ENCODE measurements around the gene RABEP2.

Gene RABEP2

DNA sequence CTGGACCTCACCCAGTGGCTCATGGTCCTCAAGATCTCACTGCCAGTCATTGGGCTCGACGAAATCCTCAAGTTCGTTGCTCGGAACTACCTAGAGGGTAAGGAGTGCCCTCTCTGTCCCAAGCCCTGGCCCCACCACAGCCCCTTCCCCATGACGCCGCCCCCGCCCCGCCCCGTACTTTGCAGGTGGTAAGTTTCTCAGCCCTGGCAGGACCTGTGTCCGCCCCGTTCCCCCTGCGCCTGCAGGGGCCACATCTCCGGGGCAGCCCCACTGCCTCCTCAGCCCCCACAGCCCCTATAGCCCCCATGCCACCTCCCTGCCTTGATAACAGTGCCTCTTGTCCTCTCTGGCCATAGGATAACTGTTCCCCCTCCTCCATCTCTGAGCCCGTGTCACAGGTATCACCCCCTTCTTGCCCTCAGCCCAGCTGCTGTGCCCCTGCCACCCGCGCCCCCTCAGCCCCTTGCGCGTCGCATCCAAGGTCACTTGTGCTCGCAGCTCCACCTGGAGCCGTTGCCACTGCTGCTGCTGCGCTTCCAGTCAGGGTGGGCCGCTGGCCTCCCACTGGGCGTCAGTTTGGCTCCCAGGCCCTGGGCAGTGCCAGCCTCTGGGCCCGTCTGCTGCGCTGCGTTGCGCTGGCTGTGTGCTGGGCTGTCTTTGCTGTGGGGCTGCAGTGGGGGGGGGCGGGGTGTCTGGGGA, 21.5 kb downstream of the RABEP2 start:
- no peaks in the 10 kb centered on the region for H3K9me3 ChIP-seq (ENCODE audit: control insufficient read depth, insufficient read depth, low read depth, low read length)
- no peaks in the 10 kb centered on the region for H3K4me1 ChIP-seq (ENCODE audit: control insufficient read depth, insufficient read depth, low read length)
- H3K36me3 ChIP-seq (ENCODE audit: control insufficient read depth, insufficient read depth, low read length), result peaks cover 3% of the 10 kb centered on the region
- no peak overlapping the region for H3K9ac ChIP-seq (ENCODE audit: low read length)
- H3K27ac ChIP-seq (ENCODE audit: low read depth, low read length), result no peak overlapping the region
- no peak overlapping the region for H3K4me3 ChIP-seq (ENCODE audit: low read depth, low read length)
- H3K27me3 ChIP-seq (ENCODE audit: control insufficient read depth, insufficient read depth, low read length), result no peaks in the 10 kb centered on the region

DNA sequence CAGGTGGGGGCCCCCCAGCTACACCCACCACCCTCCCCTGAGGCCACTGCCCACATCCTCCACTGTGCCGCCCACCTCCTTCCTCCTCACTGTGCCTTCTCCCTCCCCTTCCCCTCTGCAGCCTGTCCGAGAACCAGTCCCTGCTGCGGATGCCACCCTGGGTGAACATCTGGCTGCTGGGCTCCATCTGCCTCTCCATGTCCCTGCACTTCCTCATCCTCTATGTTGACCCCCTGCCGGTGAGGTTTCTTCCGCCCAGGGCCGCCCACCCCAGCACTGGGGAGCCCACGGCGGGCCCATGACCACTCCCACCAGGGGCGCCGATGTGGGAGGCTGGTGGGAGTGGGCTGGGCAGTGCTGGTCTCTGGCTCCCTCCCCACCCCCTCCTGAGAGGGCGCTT, 22.1 kb downstream of the RABEP2 start:
- Histone ChIP-seq H3K4me3 (ENCODE audit: low read depth, low read length) (no peak overlapping the region), H3K9ac (ENCODE audit: low read length) (no peak overlapping the region), H3K27me3 (ENCODE audit: control insufficient read depth, insufficient read depth, low read length) (no peaks in the 10 kb centered on the region), H3K36me3 (ENCODE audit: control insufficient read depth, insufficient read depth, low read length) (no peaks in the 10 kb centered on the region; the same call in 1 of the 2 replicates), H3K4me1 (ENCODE audit: control insufficient read depth, insufficient read depth, low read length) (no peaks in the 10 kb centered on the region), H3K9me3 (ENCODE audit: control insufficient read depth, insufficient read depth, low read depth, low read length) (no peaks in the 10 kb centered on the region), H3K27ac (ENCODE audit: low read depth, low read length) (no peak overlapping the region)

DNA sequence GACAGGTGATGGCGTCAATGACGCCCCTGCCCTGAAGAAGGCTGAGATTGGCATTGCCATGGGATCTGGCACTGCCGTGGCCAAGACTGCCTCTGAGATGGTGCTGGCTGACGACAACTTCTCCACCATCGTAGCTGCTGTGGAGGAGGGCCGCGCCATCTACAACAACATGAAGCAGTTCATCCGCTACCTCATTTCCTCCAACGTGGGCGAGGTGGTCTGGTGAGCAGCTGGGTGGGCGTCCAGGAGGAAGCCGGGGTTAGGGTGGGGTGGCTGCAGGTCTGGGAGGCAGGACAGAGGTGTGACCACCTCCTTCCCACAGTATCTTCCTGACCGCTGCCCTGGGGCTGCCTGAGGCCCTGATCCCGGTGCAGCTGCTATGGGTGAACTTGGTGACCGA, 23.2 kb downstream of the RABEP2 start:
- Histone ChIP-seq H3K4me1 (ENCODE audit: control insufficient read depth, insufficient read depth, low read length) (no peaks in the 10 kb centered on the region), H3K9me3 (ENCODE audit: control insufficient read depth, insufficient read depth, low read depth, low read length) (no peaks in the 10 kb centered on the region), H3K36me3 (ENCODE audit: control insufficient read depth, insufficient read depth, low read length) (no peaks in the 10 kb centered on the region; the same call in 1 of the 2 replicates), H3K4me3 (ENCODE audit: low read depth, low read length) (no peak overlapping the region), H3K9ac (ENCODE audit: low read length) (no peak overlapping the region), H3K27me3 (ENCODE audit: control insufficient read depth, insufficient read depth, low read length) (no peaks in the 10 kb centered on the region), H3K27ac (ENCODE audit: low read depth, low read length) (no peak overlapping the region)

DNA sequence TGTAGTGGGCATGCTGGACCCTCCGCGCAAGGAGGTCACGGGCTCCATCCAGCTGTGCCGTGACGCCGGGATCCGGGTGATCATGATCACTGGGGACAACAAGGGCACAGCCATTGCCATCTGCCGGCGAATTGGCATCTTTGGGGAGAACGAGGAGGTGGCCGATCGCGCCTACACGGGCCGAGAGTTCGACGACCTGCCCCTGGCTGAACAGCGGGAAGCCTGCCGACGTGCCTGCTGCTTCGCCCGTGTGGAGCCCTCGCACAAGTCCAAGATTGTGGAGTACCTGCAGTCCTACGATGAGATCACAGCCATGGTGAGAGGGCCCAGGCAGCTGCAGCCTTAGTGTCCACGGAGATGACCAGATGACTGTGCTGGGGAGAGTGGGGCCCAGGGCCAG, 24.4 kb downstream of the RABEP2 start:
- peak overlapping the region; percentile 12 for H3K9ac ChIP-seq (ENCODE audit: low read length)
- H3K27ac ChIP-seq (ENCODE audit: low read depth, low read length), result no peak overlapping the region
- no peaks in the 10 kb centered on the region for H3K27me3 ChIP-seq (ENCODE audit: control insufficient read depth, insufficient read depth, low read length)
- H3K4me1 ChIP-seq (ENCODE audit: control insufficient read depth, insufficient read depth, low read length), result no peaks in the 10 kb centered on the region
- H3K36me3 ChIP-seq (ENCODE audit: control insufficient read depth, insufficient read depth, low read length), result no peaks in the 10 kb centered on the region; the same call in 1 of the 2 replicates
- no peaks in the 10 kb centered on the region for H3K9me3 ChIP-seq (ENCODE audit: control insufficient read depth, insufficient read depth, low read depth, low read length)
- H3K4me3 ChIP-seq (ENCODE audit: low read depth, low read length), result no peak overlapping the region

DNA sequence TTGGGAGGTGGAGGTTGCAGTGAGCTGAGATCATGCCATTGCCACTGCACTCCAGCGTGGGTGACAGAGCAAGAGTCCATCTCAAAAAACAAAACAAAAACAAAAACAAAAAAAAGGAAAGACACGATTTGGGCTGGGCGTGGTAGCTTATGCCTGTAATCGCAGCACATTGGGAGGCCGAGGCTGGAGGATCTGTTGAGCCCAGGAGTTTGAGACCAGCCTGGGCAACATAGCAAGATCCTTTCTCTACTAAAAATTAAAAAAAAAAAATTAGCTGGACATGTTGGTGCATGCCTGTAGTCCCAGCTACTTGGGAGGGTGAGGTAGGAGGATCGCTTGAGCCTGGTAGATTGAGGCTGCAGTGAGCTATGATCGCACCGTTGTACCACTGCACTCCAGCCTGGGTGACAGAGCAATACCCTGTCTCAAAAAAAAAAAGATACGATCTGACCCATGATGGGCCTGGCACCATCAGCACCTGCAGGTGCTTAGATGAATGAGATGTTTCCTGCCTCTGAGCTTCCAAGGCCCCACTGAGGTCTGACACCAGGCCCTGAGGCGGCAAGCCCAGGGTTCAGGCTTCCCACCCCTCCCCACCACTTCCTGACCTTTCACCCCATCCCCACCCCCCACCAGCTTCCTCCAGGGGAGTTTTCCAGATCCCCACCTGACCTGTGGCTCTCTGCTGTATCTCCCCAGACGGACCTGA, 25.0 kb downstream of the RABEP2 start:
- Histone ChIP-seq H3K27me3 (ENCODE audit: control insufficient read depth, insufficient read depth, low read length) (no peaks in the 10 kb centered on the region), H3K4me1 (ENCODE audit: control insufficient read depth, insufficient read depth, low read length) (no peaks in the 10 kb centered on the region), H3K9ac (ENCODE audit: low read length) (no peak overlapping the region), H3K27ac (ENCODE audit: low read depth, low read length) (no peak overlapping the region), H3K9me3 (ENCODE audit: control insufficient read depth, insufficient read depth, low read depth, low read length) (no peaks in the 10 kb centered on the region), H3K36me3 (ENCODE audit: control insufficient read depth, insufficient read depth, low read length) (no peaks in the 10 kb centered on the region; the same call in 1 of the 2 replicates), H3K4me3 (ENCODE audit: low read depth, low read length) (no peak overlapping the region)

DNA sequence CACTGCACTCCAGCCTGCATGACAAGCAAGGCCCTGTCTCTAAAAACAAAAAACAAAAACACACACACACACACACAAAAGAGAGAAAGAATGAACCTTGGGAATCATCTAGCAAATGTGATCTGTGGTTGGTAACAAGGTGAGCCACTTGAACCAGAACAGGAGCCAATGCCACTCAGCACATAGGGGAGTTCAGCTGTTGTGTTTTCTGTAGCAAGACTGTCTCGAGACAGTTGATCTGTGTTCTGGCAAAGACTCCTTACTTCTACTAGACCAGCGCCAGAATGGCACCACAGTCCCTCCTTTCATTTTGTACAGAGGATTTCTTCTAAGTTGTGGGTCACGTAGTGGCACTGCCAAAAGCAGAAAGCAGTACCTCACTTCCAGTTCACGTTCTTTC, 26.1 kb downstream of the RABEP2 start:
- H3K27ac ChIP-seq (ENCODE audit: low read depth, low read length), result no peak overlapping the region
- no peaks in the 10 kb centered on the region for H3K9me3 ChIP-seq (ENCODE audit: control insufficient read depth, insufficient read depth, low read depth, low read length)
- no peaks in the 10 kb centered on the region; the same call in 1 of the 2 replicates for H3K36me3 ChIP-seq (ENCODE audit: control insufficient read depth, insufficient read depth, low read length)
- H3K4me3 ChIP-seq (ENCODE audit: low read depth, low read length), result no peak overlapping the region
- H3K27me3 ChIP-seq (ENCODE audit: control insufficient read depth, insufficient read depth, low read length), result no peaks in the 10 kb centered on the region
- no peaks in the 10 kb centered on the region for H3K4me1 ChIP-seq (ENCODE audit: control insufficient read depth, insufficient read depth, low read length)
- no peak overlapping the region for H3K9ac ChIP-seq (ENCODE audit: low read length)

DNA sequence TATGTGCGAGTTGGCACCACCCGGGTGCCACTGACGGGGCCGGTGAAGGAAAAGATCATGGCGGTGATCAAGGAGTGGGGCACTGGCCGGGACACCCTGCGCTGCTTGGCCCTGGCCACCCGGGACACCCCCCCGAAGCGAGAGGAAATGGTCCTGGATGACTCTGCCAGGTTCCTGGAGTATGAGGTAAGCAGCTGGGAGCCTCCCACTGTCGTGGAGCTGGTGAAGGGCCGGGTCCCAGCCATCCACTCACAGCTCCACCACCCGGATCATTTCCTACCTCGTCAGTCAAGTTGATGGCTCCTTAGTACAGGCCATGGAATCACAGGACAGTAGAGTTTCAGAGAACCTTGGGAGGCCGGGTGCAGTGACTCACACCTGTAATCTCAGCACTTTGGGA, 26.8 kb downstream of the RABEP2 start:
- H3K36me3 ChIP-seq (ENCODE audit: control insufficient read depth, insufficient read depth, low read length), result no peaks in the 10 kb centered on the region
- no peak overlapping the region for H3K4me3 ChIP-seq (ENCODE audit: low read depth, low read length)
- H3K27ac ChIP-seq (ENCODE audit: low read depth, low read length), result no peak overlapping the region
- H3K9me3 ChIP-seq (ENCODE audit: control insufficient read depth, insufficient read depth, low read depth, low read length), result no peaks in the 10 kb centered on the region
- no peaks in the 10 kb centered on the region for H3K27me3 ChIP-seq (ENCODE audit: control insufficient read depth, insufficient read depth, low read length)
- H3K4me1 ChIP-seq (ENCODE audit: control insufficient read depth, insufficient read depth, low read length), result no peaks in the 10 kb centered on the region
- no peak overlapping the region for H3K9ac ChIP-seq (ENCODE audit: low read length)

DNA sequence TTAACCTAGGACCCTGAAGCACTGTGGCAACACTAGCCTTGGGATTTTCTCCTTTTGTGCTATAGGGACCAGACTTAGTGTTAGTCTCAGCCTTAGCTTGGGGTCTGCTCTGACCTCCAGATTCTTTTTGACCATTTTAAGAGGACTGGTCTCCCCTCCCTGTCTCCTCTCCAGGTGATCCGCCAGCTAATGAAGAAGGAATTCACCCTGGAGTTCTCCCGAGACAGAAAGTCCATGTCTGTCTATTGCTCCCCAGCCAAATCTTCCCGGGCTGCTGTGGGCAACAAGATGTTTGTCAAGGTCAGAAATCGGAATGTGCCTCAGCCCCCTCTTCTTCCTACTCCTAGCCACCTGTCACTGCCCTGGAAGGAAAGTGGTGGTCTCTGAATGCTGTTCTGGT, 27.2 kb downstream of the RABEP2 start:
- H3K9ac ChIP-seq (ENCODE audit: low read length), result no peak overlapping the region
- H3K27ac ChIP-seq (ENCODE audit: low read depth, low read length), result no peak overlapping the region
- no peak overlapping the region for H3K4me3 ChIP-seq (ENCODE audit: low read depth, low read length)
- no peaks in the 10 kb centered on the region for H3K9me3 ChIP-seq (ENCODE audit: control insufficient read depth, insufficient read depth, low read depth, low read length)
- H3K36me3 ChIP-seq (ENCODE audit: control insufficient read depth, insufficient read depth, low read length), result no peaks in the 10 kb centered on the region
- no peaks in the 10 kb centered on the region for H3K4me1 ChIP-seq (ENCODE audit: control insufficient read depth, insufficient read depth, low read length)
- H3K27me3 ChIP-seq (ENCODE audit: control insufficient read depth, insufficient read depth, low read length), result no peaks in the 10 kb centered on the region

DNA sequence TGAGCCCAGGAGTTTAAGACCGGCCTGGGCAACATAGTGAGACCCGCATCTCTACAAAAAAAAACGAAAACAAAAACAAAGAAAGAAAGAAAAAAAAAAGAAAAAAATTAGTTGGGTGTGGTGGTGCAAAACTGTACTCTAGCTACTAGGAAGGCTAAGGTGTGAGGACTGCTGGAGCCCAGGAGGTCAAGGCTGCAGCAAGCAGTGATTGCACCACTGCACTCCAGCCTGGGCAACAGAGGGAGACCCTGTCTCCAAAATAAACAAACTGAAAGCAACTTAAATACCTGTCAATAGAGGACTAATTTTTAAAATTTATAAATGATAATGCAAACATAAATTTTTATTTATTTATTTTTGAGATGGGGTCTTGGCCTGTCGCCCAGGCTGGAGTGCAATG, 29.4 kb downstream of the RABEP2 start:
- Histone ChIP-seq H3K9ac (ENCODE audit: low read length) (no peak overlapping the region), H3K27me3 (ENCODE audit: control insufficient read depth, insufficient read depth, low read length) (no peaks in the 10 kb centered on the region), H3K4me3 (ENCODE audit: low read depth, low read length) (no peak overlapping the region), H3K36me3 (ENCODE audit: control insufficient read depth, insufficient read depth, low read length) (no peaks in the 10 kb centered on the region), H3K27ac (ENCODE audit: low read depth, low read length) (no peak overlapping the region), H3K9me3 (ENCODE audit: control insufficient read depth, insufficient read depth, low read depth, low read length) (no peaks in the 10 kb centered on the region), H3K4me1 (ENCODE audit: control insufficient read depth, insufficient read depth, low read length) (no peaks in the 10 kb centered on the region)

DNA sequence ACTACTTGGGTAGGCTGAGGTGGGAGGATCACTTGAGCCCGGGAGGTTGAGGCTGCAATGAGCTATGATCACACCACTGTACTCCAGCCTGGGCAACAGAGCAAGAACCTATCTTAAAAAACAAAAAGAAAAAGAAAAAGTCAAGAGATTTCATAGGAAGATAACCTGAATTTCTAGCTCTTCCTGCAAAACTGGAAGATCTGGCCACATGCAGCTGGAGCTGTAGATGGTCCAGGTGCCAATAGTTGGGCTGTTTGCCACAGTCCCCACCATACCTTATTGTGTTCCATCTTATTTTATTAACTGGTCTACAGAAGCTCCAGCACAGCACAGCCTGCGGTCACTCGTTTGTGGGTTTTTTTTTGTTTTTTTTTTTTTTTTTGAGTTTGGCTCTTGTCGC, 31.7 kb downstream of the RABEP2 start:
- no peak overlapping the region for H3K4me3 ChIP-seq (ENCODE audit: low read depth, low read length)
- no peaks in the 10 kb centered on the region for H3K36me3 ChIP-seq (ENCODE audit: control insufficient read depth, insufficient read depth, low read length)
- H3K4me1 ChIP-seq (ENCODE audit: control insufficient read depth, insufficient read depth, low read length), result no peaks in the 10 kb centered on the region
- no peaks in the 10 kb centered on the region for H3K9me3 ChIP-seq (ENCODE audit: control insufficient read depth, insufficient read depth, low read depth, low read length)
- no peak overlapping the region for H3K27ac ChIP-seq (ENCODE audit: low read depth, low read length)
- H3K9ac ChIP-seq (ENCODE audit: low read length), result no peak overlapping the region
- H3K27me3 ChIP-seq (ENCODE audit: control insufficient read depth, insufficient read depth, low read length), result no peaks in the 10 kb centered on the region

DNA sequence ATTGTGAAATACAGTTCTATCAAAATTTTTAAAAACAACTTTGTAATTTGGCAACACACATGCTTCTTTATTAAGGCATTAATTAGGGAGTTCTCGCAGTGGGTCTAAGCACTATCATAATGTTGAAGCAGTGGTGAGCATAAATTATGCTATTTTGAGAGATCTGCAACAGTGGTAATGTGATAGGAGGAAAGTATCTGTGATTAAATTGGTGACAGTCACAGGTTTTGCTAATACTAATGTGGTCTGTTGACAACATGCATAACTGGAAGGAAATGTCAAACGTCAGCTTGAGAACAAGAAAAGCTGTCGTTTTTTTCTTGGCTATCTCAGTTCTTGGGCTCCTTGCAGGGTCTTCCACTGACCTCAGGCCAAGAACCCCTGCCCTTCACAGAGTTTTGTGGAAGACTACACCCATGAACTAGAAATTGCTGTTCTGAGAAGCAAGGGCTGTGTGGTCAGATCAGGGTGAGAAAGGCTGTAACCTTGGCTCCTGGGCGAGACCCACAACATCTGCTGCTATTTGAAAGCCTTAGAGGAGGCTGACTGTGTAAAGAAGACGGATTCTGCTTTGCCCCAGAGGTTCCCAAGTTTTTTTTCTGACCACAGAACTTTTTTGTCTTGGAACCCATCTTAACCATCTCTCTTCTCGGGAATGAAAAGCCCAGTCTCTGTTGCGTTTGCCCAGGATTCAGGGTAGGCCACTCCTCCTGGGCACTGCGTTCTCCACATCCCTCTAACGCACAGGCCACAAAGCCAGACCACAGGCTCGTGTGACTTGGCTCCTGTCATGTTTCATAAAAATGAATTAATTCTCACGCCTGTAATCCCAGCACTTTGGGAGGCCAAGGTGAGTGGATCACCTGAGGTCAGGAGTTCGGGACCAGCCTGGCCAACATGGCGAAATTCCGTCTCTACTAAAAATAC, 32.8 kb downstream of the RABEP2 start:
- Histone ChIP-seq H3K9me3 (ENCODE audit: control insufficient read depth, insufficient read depth, low read depth, low read length) (no peaks in the 10 kb centered on the region), H3K9ac (ENCODE audit: low read length) (no peak overlapping the region), H3K36me3 (ENCODE audit: control insufficient read depth, insufficient read depth, low read length) (no peaks in the 10 kb centered on the region), H3K27me3 (ENCODE audit: control insufficient read depth, insufficient read depth, low read length) (no peaks in the 10 kb centered on the region), H3K4me1 (ENCODE audit: control insufficient read depth, insufficient read depth, low read length) (no peaks in the 10 kb centered on the region), H3K4me3 (ENCODE audit: low read depth, low read length) (no peak overlapping the region), H3K27ac (ENCODE audit: low read depth, low read length) (no peak overlapping the region)
